WTC11 (cell line): ENCODE measurements around the gene PCDHA1. TPM values are rescaled to one million over a fixed set of nuclear protein-coding genes. Genes with fewer than 3 reads are reported as not detected.

Source experiments
- ATAC-seq: fragments of 200-7000 bp; cut with Tn5 transposase; 2 replicates; pipeline ENCODE4 v1.10.0; 2021; ENCODE audit warnings: mild to moderate bottlenecking, moderate library complexity
- CTCF ChIA-PET: fragments of 300-600 bp; sonication (Branson Sonifier 250); formaldehyde crosslinking; loops from one replicate; lab custom pipeline; 2021; ENCODE audit warnings: antibody characterized with exemption; lab: Charles Lee
- POLR2A ChIA-PET: fragments of 350-600 bp; sonication (Branson Sonifier 250); formaldehyde crosslinking; loops from one replicate; lab custom pipeline; 2021; ENCODE audit warnings: antibody characterized with exemption; lab: Charles Lee
- DNase-seq: peaks from one replicate; pipeline ENCODE4 v3.0.0; 2021; ENCODE audit warnings: low spot score
- H3K27ac Mint-ChIP-seq: 2 replicates; pipeline ENCODE4 v1.8.0; 2021; ENCODE audit warnings: mixed read lengths
- H3K27me3 Mint-ChIP-seq: 2 replicates; pipeline ENCODE4 v1.8.0; 2021; ENCODE audit warnings: low read depth, mild to moderate bottlenecking, moderate library complexity, mixed read lengths
- H3K36me3 Mint-ChIP-seq: 2 replicates; pipeline ENCODE4 v1.8.0; 2021; ENCODE audit warnings: mixed read lengths
- H3K4me1 Mint-ChIP-seq: 2 replicates; pipeline ENCODE4 v1.8.0; 2022; ENCODE audit warnings: mixed read lengths
- H3K4me3 Mint-ChIP-seq: 2 replicates; pipeline ENCODE4 v1.8.0; 2021; ENCODE audit warnings: mild to moderate bottlenecking, moderate library complexity, mixed read lengths
- H3K9me3 Mint-ChIP-seq: 2 replicates; pipeline ENCODE4 v1.8.0; 2021; ENCODE audit warnings: mixed read lengths
- ARID4B ChIP-seq: sonication (generic); formaldehyde crosslinking; IDR thresholded peaks from 2 replicates; pipeline ENCODE4 v1.8.0; 2023; ENCODE audit warnings: missing genetic modification reagents, mild to moderate bottlenecking, borderline replicate concordance
- ATF2 ChIP-seq: sonication (generic); formaldehyde crosslinking; IDR thresholded peaks from 2 replicates; pipeline ENCODE4 v1.8.1; 2022; ENCODE audit warnings: low read depth, missing genetic modification reagents, borderline replicate concordance
- CREB1 ChIP-seq: sonication (generic); formaldehyde crosslinking; IDR thresholded peaks from 2 replicates; pipeline ENCODE4 v1.8.0; 2023; ENCODE audit warnings: mild to moderate bottlenecking, missing genetic modification reagents
- E2F5 ChIP-seq: sonication (generic); formaldehyde crosslinking; IDR thresholded peaks from 2 replicates; pipeline ENCODE4 v1.8.1; 2022; ENCODE audit warnings: mild to moderate bottlenecking, moderate library complexity, missing genetic modification reagents
- ETV6 ChIP-seq: sonication (generic); formaldehyde crosslinking; IDR thresholded peaks from 2 replicates; pipeline ENCODE4 v1.8.1; 2022; ENCODE audit warnings: mild to moderate bottlenecking, missing genetic modification reagents
- HMGXB4 ChIP-seq: sonication (generic); formaldehyde crosslinking; IDR thresholded peaks from 2 replicates; pipeline ENCODE4 v1.8.1; 2023; ENCODE audit warnings: mild to moderate bottlenecking, moderate library complexity, missing genetic modification reagents
- JUN ChIP-seq: sonication (generic); formaldehyde crosslinking; IDR thresholded peaks from 2 replicates; pipeline ENCODE4 v1.8.0; 2023; ENCODE audit warnings: mild to moderate bottlenecking, missing genetic modification reagents
- KAT7 ChIP-seq: sonication (generic); formaldehyde crosslinking; IDR thresholded peaks from 2 replicates; pipeline ENCODE4 v1.8.1; 2023; ENCODE audit warnings: missing genetic modification reagents, mild to moderate bottlenecking, borderline replicate concordance
- OVOL2 ChIP-seq: fragments of 250-450 bp; sonication (Bioruptor Pico); IDR thresholded peaks from 2 replicates; pipeline ENCODE4 v1.9.0; 2021; ENCODE audit warnings: mild to moderate bottlenecking, borderline replicate concordance
- SOX15 ChIP-seq: fragments of 250-450 bp; sonication (Bioruptor Pico); IDR thresholded peaks from 2 replicates; pipeline ENCODE4 v1.9.0; 2021; ENCODE audit warnings: mild to moderate bottlenecking
- TCF7 ChIP-seq: sonication (generic); formaldehyde crosslinking; IDR thresholded peaks from 2 replicates; pipeline ENCODE4 v1.8.0; 2022; ENCODE audit warnings: mild to moderate bottlenecking, low read depth, missing genetic modification reagents, moderate library complexity
- TEAD4 ChIP-seq: sonication (generic); formaldehyde crosslinking; IDR thresholded peaks from 2 replicates; pipeline ENCODE4 v1.8.0; 2022; ENCODE audit warnings: mild to moderate bottlenecking, missing genetic modification reagents
- ZBTB43 ChIP-seq: sonication (generic); formaldehyde crosslinking; IDR thresholded peaks from 2 replicates; pipeline ENCODE4 v1.8.1; 2023; ENCODE audit warnings: mild to moderate bottlenecking, missing genetic modification reagents
- ZNF121 ChIP-seq: sonication (generic); formaldehyde crosslinking; IDR thresholded peaks from 2 replicates; pipeline ENCODE4 v1.8.0; 2023; ENCODE audit warnings: missing genetic modification reagents
- ZNF281 ChIP-seq: sonication (generic); formaldehyde crosslinking; IDR thresholded peaks from 2 replicates; pipeline ENCODE4 v1.8.0; 2023; ENCODE audit warnings: mild to moderate bottlenecking, missing genetic modification reagents
- ZSCAN18 ChIP-seq: fragments of 250-450 bp; sonication (Bioruptor Pico); IDR thresholded peaks from 2 replicates; pipeline ENCODE4 v2.1.2; 2022; ENCODE audit warnings: mild to moderate bottlenecking, moderate library complexity
- total RNA-seq: library from RNA; stranded (reverse); gene quantifications from 3 replicates; pipeline ENCODE4 v1.2.3, GENCODE V29; 2021

Gene PCDHA1
- total RNA-seq, 1 experiment from 2014 or later, result 2.4 TPM

GRCh38 chr5:141040093-141040770 lies 254.3 kb downstream of the PCDHA1 start (continued):
- TF ChIP-seq HMGXB4, result peak; percentile 69
- TF ChIP-seq ATF2 (CRISPR knock-in tag), result no peak
- TF ChIP-seq ARID4B (CRISPR knock-in tag), result peak; percentile 25; the same call in 1 of the 2 replicates
- no peak for TF ChIP-seq ZNF121
- TF ChIP-seq TEAD4 (CRISPR knock-in tag), result no peak

GRCh38 chr5:141040771-141041426 lies 255.0 kb downstream of the PCDHA1 start:
- DNase-seq (peak; percentile 99), ATAC-seq (peak; percentile 88)
- CTCF ChIA-PET, result interaction anchor here (0.6 to 3.9 kb wide), 44 partner anchors 8 to 437 kb away, joined by 3 to 243 read pairs (median 9); partner anchors contain the start of genes PCDHA1, PCDHA10, PCDHA11 and PCDHA12
- H3K27ac Mint-ChIP-seq, result no peak overlapping the region
- H3K4me3 Mint-ChIP-seq, result no peak overlapping the region
- POLR2A ChIA-PET, result interaction anchor here (1.0 to 3.0 kb wide), 10 partner anchors 11 to 185 kb away, joined by 3 to 50 read pairs (median 6); partner anchors contain the start of genes PCDHA10, PCDHA11, PCDHA12 and PCDHAC1
- peaks cover 4% of the 10 kb centered on the region for H3K4me1 Mint-ChIP-seq
- no peaks in the 10 kb centered on the region for H3K9me3 Mint-ChIP-seq
- H3K36me3 Mint-ChIP-seq, result no peaks in the 10 kb centered on the region
- H3K27me3 Mint-ChIP-seq, result peaks cover 8% of the 10 kb centered on the region
- TF ChIP-seq OVOL2 (no peak), ZBTB43 (CRISPR knock-in tag) (no peak; the same call in 1 of the 2 replicates), ZNF121 (no peak), KAT7 (0 out of 2 replicates have a peak, but pooled peaks have one; percentile 55), CREB1 (peak; percentile 85; the same call in 1 of the 2 replicates), TCF7 (CRISPR knock-in tag) (0 out of 2 replicates have a peak, but pooled peaks have one; percentile 54), E2F5 (CRISPR knock-in tag) (peak; percentile 54; the same call in 1 of the 2 replicates), ETV6 (peak; percentile 77; the same call in 1 of the 2 replicates), ZSCAN18 (CRISPR knock-in tag) (no peak), JUN (CRISPR knock-in tag) (peak; percentile 81; the same call in 1 of the 2 replicates), SOX15 (CRISPR knock-in tag) (no peak), ZNF281 (CRISPR knock-in tag) (peak; percentile 79; the same call in 1 of the 2 replicates)
